HG02938 (cell line): ENCODE measurements around the gene CASTOR1.

Experiments
- ATAC-seq: cut with Tn5 transposase; IDR thresholded peaks from one replicate; pipeline ENCODE4 v1.9.1; 2021; ENCODE audit warnings: mild to moderate bottlenecking, moderate library complexity; ENCODE audit not compliant: unreplicated experiment

Gene CASTOR1

DNA sequence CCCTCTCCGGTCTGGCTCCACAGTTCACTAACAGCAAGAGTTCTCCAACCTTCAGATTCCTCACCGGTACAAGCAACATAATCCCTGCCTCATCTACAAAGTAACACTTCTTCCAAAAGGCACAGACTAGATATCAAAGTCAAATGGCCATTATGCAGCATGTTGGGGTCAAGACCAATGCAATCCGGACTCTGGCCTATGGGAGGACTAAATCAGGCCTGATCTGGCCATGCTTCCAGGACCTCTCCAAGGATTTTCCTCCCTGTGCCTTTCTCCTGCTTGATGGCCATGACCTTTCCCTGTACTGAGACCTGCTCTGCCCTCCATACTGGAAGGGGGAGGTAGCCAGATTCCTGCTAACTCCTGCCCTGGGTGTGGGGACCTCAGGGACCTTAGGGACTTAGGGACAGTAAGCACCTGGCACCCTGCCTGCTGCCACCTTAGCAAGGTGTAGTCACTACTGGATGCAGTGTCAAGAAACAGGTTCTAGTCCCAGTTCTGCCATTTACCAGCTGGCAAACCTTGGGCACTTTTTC is 30.8 kb upstream of the CASTOR1 start:
- no peak for ATAC-seq

DNA sequence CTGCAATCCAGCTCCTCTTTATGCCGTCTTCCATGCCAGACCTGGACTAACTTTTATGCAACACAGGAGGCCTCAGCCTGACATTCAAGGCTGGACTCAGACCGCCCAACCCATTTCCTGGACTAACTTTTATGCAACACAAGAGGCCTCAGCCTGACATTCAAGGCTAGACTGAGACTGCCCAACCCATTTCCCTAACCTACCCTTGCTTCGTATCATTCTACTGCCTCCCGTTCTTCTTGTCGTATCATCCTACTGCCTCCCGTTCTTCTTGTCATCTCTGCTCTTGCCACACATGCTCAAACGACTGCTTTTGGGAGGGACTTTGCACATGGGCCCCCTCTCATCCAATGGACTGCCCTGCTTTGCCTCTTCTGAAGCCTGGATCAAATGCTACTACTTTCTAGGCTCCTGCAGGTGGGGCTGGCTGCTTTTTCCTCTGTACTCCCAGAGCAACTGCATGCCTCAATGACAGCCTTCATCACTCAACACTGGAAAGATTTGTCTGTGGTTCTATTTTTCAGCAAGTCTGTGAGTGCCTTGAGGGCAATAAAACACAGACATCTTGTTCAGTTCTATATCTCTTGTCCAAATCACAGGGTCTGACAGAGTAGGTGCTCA is 29.6 kb upstream of the CASTOR1 start:
- no peak for ATAC-seq

DNA sequence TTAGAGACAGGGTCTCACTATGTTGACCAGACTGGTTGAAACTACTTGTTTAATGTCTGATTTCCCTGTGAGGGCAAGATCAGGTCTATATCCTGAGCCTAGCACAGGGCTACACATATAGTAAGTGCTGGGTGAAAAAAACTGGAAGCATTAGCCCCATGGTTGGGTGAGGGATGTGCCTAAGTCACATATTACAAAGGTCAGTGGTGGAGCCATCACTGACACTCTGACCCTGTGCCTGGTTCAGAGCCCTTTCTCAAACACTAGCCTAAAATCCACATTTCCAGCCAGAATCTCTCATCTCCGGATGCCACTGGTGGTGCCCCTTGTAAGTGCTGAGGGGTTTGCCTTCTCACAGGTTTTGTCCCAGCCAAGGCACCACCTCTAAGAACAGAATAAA is 28.5 kb upstream of the CASTOR1 start:
- no peak for ATAC-seq

DNA sequence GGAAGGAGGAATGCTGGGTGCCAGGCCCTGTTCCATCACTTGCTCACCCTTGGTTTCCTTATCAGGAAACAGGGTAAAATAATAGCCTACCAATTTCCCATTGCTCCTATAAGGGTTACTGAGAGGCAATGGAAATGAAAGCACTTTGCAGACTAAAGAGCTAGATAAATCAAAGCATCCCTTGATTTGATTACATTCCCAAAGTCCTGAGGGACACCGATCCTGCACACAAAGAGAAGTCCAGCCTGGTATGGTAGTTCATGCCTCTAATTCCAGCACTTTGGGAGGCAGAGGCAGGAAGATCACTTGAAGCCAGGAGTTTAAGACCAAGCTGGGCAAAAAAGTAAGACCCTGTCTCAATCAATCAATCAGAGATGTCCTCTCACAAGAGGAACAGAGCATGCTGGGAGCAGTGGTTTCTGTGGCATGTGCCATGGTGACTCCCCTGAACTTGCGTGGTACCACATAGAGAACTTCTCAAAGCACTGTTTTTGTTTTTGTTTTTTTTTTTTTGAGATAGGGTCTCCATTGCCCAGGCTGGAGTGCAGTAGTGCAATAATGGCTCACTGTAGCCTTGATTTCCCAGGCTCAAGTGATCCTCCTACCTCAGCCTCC is 26.8 kb upstream of the CASTOR1 start:
- ATAC-seq: no peak

DNA sequence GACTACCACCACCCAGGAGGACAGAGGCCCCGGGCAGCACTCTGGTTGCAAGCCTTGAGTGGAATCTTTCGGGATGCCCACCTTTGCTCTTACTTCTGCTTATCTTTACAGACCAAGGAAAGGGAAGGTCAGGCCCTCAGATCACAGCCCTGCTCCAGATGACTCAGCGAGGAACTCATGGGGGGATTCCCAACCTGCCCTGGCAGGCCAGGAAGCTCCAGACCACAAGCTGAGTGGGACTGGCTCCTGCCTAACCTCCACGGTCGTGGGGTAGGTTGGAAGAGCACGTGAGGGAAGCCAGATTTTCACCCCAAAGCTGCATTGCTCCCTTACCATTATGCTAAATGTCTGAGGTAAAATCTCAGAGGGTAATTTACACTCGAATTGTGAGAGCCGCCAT is 25.6 kb upstream of the CASTOR1 start:
- no peak for ATAC-seq

DNA sequence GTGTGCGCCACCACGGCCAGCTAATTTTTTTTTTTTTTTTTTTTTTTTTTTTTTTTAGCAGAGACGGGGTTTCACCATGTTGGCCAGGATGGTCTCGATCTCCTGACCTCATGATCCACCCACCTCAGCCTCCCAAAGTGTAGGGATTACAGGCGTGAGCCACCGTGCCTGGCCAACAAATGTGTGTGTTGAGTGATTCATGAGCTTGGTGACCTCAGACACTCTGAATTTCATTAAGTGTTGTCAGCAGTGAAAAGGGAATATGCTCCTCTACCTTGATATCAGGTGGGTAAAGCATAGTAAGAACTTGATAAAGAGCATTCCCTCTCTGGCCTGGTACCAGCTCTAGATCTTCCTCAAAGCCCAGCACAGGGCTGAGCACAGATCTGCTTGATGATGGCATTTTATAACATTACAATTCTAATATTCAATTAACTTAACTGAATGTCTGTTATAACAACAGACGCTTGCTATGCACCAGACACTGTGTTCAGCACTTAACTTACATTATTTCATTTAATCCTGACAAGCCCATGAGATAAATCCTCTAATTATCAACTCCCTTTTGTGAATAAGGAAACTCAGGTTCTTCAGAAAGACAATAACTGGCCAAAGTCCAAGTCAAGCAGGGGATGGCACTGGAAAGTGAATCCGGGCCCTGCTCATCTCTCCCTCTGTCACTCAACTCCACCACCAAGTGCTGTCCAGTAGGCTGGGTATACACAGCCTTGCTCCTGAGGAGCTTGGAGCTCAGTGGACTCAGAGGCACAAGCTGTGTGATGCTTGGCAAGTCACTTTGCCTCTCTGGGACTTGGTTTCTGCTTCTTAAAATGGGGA is 24.4 kb upstream of the CASTOR1 start:
- no peak for ATAC-seq

DNA sequence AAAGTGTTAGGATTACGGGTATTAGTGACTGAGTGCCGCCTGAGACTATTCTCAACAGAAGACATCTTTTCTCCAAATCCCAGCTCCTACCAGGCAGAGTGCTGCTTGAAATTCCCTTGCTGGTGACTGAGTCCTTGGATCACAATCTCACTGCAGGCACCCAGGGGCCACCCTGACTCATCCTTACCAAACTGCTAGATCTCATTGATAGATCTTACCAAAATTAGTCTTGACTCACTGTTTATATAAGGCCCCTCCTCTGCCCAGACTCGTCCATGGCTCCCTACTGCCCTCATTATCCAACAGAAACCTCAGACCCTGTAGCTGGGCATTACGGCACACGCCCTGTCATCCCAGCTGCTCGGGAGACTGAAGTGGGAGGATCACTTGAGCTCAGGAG is 22.7 kb upstream of the CASTOR1 start:
- ATAC-seq: no peak

DNA sequence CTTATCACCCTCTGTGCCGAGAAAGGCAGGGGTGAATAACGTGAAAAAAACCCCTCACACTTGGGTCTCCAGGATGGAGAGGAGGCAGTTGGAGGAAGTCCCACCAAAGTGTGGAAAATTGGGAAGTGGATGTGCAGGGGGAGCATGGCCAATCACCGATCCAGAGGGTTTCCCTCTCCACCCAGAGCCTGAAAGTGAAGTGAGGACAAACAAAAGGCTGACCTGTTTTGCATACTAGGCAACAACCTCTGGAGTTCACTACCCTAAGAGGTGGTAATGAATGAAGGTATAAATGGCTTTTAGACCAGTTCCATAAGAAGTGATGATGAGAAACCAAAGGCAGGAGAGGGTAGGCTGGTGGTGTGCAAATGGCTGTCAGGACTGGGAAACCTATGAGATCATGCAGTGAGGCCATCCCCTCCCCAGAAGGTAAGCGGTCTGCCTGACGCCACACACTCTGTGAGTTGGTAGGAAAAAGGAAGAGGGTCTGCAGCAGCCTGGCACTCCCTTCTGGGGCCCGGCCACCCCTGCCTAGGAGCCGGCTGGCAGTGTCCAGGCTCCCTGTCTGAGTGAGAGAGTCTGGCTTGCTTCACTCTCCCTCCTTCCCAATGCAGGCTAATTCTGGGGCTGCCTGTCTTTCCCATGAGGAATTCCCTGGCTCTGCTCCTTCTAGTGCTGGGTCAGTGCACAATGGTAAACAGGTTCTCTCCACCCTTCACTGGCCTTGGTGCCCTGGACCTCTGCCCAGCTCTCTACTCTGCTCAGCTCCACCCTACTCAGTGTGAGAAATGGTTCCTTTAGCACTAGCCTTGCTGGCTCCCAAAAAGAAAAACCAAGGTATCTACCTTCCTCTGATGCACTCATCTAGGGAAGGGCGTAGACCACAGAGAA is 21.8 kb upstream of the CASTOR1 start:
- ATAC-seq: no peak

DNA sequence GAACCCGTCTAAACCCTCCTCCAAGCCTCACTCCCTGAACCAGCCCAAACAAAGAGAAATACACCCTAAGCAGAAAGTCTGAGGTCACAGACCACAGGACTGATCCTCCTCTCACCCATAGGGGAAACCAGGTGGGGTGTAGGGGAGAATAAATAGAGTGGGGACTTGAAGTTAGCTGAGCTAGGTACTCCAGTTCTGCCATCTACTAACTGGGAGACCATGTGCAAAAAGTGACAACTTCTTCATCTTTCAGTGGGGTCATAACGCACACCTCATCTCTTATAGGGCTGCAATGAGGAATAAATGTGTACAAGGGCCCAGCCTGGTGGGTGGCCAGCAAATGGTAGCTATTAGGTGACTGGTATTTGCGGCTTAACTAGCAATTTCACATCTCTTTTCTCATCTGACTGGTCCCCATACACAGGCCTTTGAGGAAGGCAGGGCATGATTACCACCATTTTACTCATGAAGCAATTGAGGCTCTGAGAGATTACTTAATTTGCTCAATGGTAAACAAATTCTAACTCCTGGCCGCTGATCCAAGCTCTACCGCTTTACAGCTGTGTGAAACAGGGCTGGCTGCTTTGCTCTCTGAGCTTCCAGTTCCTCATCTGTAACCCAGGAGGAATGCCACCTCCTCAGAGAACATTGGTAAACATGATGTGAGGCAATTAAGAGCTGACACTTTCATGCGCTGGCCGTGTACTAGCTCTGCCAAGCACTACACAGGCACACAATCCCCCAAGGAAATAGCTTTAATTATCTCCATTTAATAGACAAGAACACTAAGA is 20.8 kb upstream of the CASTOR1 start:
- no peak for ATAC-seq

DNA sequence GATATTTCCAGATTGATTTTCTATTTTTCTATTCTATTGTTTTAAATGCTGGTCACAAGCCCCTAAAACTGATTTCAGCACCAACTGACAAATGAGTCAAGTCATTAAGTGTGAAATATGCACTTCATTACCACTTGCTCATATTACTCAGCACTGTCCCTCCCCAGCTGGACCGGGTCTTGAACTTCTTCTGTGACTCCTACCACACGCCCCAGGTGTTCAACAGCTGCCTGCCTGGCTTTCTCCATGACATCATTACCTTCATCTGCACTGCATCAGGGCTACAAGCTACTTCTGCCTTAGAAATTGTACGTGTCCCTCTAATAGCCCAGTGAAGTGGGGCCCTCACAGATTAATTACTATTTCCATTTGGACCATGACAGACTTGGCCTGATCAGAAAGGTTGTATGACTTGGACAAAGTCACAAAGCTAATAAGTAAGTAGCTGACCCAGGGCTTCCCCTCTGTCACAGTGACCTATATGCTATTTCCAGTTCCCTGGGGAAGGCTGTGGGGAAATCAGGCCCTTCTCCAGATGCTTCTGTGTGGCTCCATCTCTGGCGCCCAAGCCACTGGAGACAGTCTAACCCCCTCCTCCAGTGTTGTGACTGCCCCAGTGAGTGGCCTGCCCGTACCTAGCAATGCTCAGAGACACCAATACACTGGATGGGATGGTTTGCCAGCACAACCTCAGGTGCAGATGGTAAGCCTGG is 19.4 kb upstream of the CASTOR1 start:
- no peak for ATAC-seq

DNA sequence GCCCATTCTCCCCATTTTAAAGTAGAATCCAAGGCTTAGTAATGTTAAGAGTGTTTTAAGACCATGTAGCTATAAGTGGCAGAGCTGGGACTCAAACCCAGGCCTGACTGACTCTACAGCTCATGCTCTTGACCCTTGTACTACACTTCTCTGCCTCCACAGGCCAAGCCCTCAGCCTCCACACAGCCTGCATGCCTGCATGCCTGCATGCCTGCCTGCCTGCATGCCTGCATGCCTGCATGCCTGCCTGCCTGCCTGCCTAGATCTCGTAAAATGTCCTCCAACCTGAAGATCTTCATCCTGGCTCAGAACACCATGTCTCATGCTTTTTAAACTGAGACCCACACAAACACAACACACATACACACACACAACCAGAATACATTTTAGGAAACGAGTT is 18.8 kb upstream of the CASTOR1 start:
- no peak for ATAC-seq

DNA sequence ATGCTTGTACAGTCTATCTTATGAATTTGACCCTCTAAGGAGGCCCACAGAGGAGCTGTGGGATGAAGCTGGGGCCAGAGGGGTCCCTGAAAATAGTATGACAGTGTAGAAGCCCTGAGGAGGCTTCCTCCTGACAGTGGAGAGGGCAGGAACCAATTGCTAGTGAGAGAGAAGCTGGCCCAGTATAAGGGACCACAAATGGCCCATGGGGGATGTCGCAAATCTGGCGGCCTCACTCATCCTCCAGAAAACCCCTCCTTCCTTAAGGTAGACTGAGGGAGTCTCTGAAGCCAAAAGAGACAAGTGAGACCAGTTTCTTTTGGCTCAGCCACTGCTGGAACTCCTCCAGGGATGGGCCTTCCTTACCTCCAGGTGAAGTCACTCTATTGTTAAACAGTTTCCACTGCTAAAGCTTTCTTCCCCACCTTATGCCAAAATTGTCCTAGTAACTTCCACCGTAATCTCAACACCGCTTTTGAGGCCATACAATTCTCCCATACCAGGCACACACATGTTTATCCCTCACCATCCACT is 17.8 kb upstream of the CASTOR1 start:
- ATAC-seq: no peak

DNA sequence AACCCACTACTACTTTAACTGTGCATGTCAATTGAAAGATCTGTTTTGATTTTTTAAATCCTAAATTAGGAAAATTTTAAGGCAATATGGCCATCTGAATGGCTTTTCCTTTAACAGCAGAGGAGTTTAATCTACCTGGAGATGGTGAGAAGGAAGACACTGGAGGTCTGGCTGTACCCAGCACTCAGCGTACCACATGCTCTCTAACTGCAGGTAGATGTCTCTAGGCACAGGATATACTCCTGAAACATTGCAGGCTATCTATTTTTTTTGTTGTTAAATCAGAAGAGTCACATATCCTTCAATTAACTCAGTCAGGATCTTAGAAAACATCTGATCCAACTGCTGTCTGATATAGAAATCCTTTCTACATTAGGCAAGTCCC is 17.3 kb upstream of the CASTOR1 start:
- no peak for ATAC-seq

DNA sequence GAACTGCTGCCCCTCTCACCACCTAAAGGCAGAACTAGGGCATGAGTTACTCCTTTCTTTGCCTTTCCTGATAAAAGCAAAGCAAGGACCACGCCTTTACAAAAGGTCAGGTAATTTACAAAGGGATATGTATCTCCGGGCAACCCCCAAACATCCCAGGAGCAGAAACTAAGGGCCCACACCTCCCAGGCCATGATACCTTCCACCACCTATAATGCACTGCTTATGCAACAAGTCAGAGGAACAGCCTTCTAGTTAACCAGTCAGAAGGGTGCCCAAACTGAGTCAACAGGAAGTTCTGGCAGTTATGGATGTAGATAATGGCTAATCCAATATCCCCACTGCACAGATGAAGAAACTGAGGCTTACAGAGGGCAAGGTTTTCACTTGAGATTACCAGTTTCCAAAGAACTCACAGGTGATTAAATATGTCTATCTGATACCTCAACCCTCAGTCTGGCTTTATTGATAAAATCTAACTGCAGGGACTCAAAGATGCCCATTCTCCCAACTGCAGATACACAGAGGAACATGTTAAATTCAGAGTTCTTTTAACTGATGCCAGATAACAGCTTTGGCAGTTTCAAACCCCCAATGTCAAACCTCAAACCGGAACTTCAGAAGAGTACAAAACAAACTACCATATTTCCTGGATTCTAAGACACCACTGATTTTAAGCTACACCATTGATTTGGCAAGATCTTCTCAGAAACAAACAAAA is 16.8 kb upstream of the CASTOR1 start:
- ATAC-seq: no peak

DNA sequence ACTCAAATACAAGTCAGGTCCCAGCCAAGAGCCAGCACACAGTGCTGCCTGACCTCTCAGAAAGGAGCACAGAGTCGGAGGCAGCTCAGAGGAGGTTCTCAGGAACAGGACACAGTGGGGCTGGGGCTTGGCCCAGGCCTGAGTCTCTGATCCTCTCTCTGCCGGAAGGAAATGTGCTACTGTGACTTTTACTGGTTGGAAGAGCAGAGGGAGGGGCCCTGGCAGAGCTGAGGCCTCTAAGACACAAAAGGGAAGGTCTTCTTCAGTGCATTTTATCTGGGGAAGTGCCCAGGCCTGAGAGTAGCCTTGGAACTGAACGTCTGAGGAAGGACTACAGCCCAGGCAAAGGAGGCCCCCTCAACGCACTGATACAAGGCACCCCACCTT is 16.2 kb upstream of the CASTOR1 start:
- ATAC-seq: no peak

DNA sequence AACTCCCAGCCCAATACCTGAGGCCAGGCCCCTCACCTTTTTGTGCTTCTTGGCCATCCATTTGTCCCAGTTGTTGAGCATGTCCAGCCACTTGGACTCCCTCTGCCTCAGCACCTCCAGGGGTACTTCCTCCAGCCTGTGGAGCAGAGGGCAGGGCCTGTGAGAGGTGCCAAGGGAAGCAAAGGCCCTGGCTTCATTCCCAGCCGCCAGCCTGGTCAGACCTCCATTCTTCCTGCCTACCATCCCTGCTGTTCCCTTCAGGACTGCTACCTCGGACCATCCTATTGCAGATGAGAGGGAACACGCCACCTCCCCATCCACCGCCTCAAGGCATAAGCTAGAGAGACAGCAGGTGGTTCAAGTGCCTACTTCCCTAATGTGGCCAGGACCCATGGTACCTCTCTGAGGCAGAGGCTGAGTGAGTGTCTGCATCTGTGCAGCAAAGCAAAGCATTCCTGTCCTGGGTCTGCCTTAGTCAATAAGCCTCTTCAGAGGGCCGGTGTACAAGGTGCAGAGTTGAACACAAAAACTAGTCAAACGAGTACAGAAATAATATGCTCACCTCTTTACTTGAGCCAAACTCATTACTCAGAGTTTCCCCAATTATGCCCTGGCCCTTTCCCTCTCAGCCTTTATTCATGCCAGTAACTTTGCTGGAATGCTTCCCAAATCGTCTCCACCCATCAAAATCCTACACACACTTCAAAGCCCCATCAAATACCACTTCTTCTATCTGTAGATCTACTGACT is 15.4 kb upstream of the CASTOR1 start:
- no peak for ATAC-seq

DNA sequence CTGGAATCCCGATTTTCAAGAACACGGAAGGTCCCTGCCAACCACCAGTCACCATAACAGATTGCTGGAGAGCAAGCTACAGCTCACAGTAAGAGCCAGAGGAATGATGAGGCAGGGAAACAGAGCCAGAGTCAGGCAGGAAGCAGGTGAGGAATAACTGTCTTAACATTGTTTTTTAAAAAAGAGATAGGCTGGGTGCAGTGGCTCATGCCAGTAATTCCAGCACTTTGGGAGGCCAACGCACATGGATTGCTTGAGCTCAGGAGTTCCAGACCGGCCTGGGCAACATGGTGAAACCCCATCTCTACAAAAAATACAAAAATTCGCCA is 13.5 kb upstream of the CASTOR1 start:
- no peak for ATAC-seq
